IMR-90 (cell line): ENCODE measurements around the gene TTC8. TPM values are rescaled to one million over a fixed set of nuclear protein-coding genes. Genes with fewer than 3 reads are reported as not detected.

ENCODE experiments used
- ATAC-seq: fragments of 200-7000 bp; cut with Tn5 transposase; 2 replicates; pipeline ENCODE4 v1.9.1; 2020; ENCODE audit warnings: low read depth, mild to moderate bottlenecking, moderate library complexity
- BruUV-seq: library from RNA; stranded (reverse); fragments of 400-500 nt; replicated peaks from 2 replicates; lab custom pipeline; 2021; lab: Mats Ljungman, UMichigan
- CTCF ChIA-PET: fragments of 300-600 bp; formaldehyde crosslinking; extraction: SDS; loops from one replicate; lab custom pipeline; 2021; ENCODE audit warnings: antibody characterized with exemption; lab: Yijun Ruan, JAX
- POLR2A ChIA-PET: fragments of 300-600 bp; sonication (Branson Sonifier 250); formaldehyde crosslinking; loops from one replicate; lab custom pipeline; 2022; ENCODE audit warnings: antibody characterized with exemption; ENCODE audit not compliant: unreplicated experiment; lab: Charles Lee
- DNase-seq: peaks from one replicate; pipeline ENCODE4 v3.0.0; 2013
- H2AFZ ChIP-seq: replicated peaks from 2 replicates; pipeline ENCODE3; 2013; ENCODE audit warnings: low read length, mild to moderate bottlenecking; ENCODE audit not compliant: poor library complexity
- H2AK5ac ChIP-seq: 2 replicates; pipeline ENCODE4 v1.6.1; 2013; ENCODE audit warnings: low read depth, low read length, inconsistent platforms
- H2AK9ac ChIP-seq: replicated peaks from 2 replicates; pipeline ENCODE3; 2013; ENCODE audit warnings: mild to moderate bottlenecking, low read depth, low read length, moderate library complexity; ENCODE audit not compliant: poor library complexity
- H2BK120ac ChIP-seq: 2 replicates; pipeline ENCODE4 v1.6.1; 2013; ENCODE audit warnings: low read depth, low read length, inconsistent platforms
- H2BK15ac ChIP-seq: 3 replicates; pipeline ENCODE4 v1.6.1; 2013; ENCODE audit warnings: low read depth, low read length, inconsistent platforms
- H2BK20ac ChIP-seq: 2 replicates; pipeline ENCODE4 v1.6.1; 2013; ENCODE audit warnings: low read depth, mild to moderate bottlenecking, inconsistent platforms, low read length, moderate library complexity
- H2BK5ac ChIP-seq: 2 replicates; pipeline ENCODE4 v1.6.1; 2013; ENCODE audit warnings: mild to moderate bottlenecking, low read depth, low read length, inconsistent platforms; ENCODE audit not compliant: poor library complexity, severe bottlenecking
- H3K14ac ChIP-seq: replicated peaks from 2 replicates; pipeline ENCODE4 v1.6.1; 2013; ENCODE audit warnings: low read depth, low read length, inconsistent platforms
- H3K18ac ChIP-seq: 2 replicates; pipeline ENCODE4 v1.6.1; 2013; ENCODE audit warnings: low read depth, low read length, control low read depth
- H3K23ac ChIP-seq: 2 replicates; pipeline ENCODE4 v1.6.1; 2013; ENCODE audit warnings: low read depth, low read length, inconsistent platforms
- H3K27ac ChIP-seq: 2 replicates; pipeline ENCODE4 v1.5.1; 2013; ENCODE audit warnings: mild to moderate bottlenecking, control low read depth, low read length; ENCODE audit not compliant: insufficient read depth
- H3K27me3 ChIP-seq: 2 replicates; pipeline ENCODE4 v1.6.1; 2013; ENCODE audit warnings: low read length; ENCODE audit not compliant: control insufficient read depth, insufficient read depth
- H3K36me3 ChIP-seq: 2 replicates; pipeline ENCODE4 v1.6.1; 2013; ENCODE audit warnings: low read length, mixed read lengths; ENCODE audit not compliant: control insufficient read depth, insufficient read depth
- H3K4ac ChIP-seq: 2 replicates; pipeline ENCODE4 v1.6.1; 2013; ENCODE audit warnings: low read depth, low read length, inconsistent platforms
- H3K4me1 ChIP-seq: 2 replicates; pipeline ENCODE4 v1.6.1; 2013; ENCODE audit warnings: low read length, mixed read lengths; ENCODE audit not compliant: control insufficient read depth, insufficient read depth
- H3K4me2 ChIP-seq: 2 replicates; pipeline ENCODE4 v1.6.1; 2013; ENCODE audit warnings: low read depth, mild to moderate bottlenecking, control low read depth, low read length, moderate library complexity
- H3K4me3 ChIP-seq: 2 replicates; pipeline ENCODE4 v1.5.1; 2013; ENCODE audit warnings: low read depth, mild to moderate bottlenecking, control low read depth, low read length, moderate library complexity; ENCODE audit not compliant: insufficient read depth
- H3K56ac ChIP-seq: 2 replicates; pipeline ENCODE4 v1.6.1; 2013; ENCODE audit warnings: low read length, inconsistent platforms; ENCODE audit not compliant: insufficient read depth; ENCODE audit errors: extremely low read depth
- H3K79me1 ChIP-seq, 2 experiments: 2 replicates each; pipeline ENCODE4 v1.6.1; 2013; ENCODE audit warnings: low read length in 2 of 2, inconsistent platforms in 1 of 2, low read depth in 1 of 2
- H3K9ac ChIP-seq: 2 replicates; pipeline ENCODE4 v1.6.1; 2013; ENCODE audit warnings: low read depth, low read length, control low read depth
- H3K9me1 ChIP-seq: 2 replicates; pipeline ENCODE4 v1.6.1; 2013; ENCODE audit warnings: low read length, inconsistent platforms; ENCODE audit not compliant: insufficient read depth
- H3K9me3 ChIP-seq: 2 replicates; pipeline ENCODE4 v1.6.1; 2013; ENCODE audit warnings: low read length; ENCODE audit not compliant: control insufficient read depth, insufficient read depth
- H4K20me1 ChIP-seq: 2 replicates; pipeline ENCODE4 v1.6.1; 2013; ENCODE audit warnings: low read length, inconsistent platforms; ENCODE audit not compliant: insufficient read depth
- H4K5ac ChIP-seq: 2 replicates; pipeline ENCODE4 v1.6.1; 2013; ENCODE audit warnings: mild to moderate bottlenecking, low read depth, low read length, control low read depth
- H4K8ac ChIP-seq, 2 experiments: 2 replicates each; pipeline ENCODE4 v1.6.1; 2013; ENCODE audit warnings: low read depth in 2 of 2, low read length in 2 of 2, control low read depth in 1 of 2, inconsistent platforms in 1 of 2
- H4K91ac ChIP-seq: 2 replicates; pipeline ENCODE4 v1.6.1; 2013; ENCODE audit warnings: low read depth, low read length, inconsistent platforms; ENCODE audit not compliant: insufficient read depth
- BHLHE40 ChIP-seq: fragments of 150-350 bp; IDR thresholded peaks from 2 replicates; pipeline ENCODE4 v1.6.1; 2016; ENCODE audit warnings: mild to moderate bottlenecking, low read depth, low read length
- ELK1 ChIP-seq: fragments of 150-350 bp; IDR thresholded peaks from 2 replicates; pipeline ENCODE4 v1.6.1; 2016; ENCODE audit warnings: low read depth, mild to moderate bottlenecking, low read length, moderate library complexity, borderline replicate concordance
- NFE2L2 ChIP-seq: fragments of 150-350 bp; IDR thresholded peaks from 2 replicates; pipeline ENCODE4 v1.6.1; 2016; ENCODE audit warnings: low read depth, mild to moderate bottlenecking, low read length
- POLR2A ChIP-seq: IDR thresholded peaks from 2 replicates; pipeline ENCODE4 v1.6.1; 2012; ENCODE audit warnings: mild to moderate bottlenecking, low read depth, low read length
- RAD21 ChIP-seq: IDR thresholded peaks from 2 replicates; pipeline ENCODE4 v1.6.1; 2012; ENCODE audit warnings: low read length, improper control_type of control experiment
- RCOR1 ChIP-seq: IDR thresholded peaks from 2 replicates; pipeline ENCODE4 v1.6.1; 2012; ENCODE audit warnings: mild to moderate bottlenecking, low read length, improper control_type of control experiment; ENCODE audit not compliant: insufficient replicate concordance
- SMC3 ChIP-seq: fragments of 150-350 bp; IDR thresholded peaks from 2 replicates; pipeline ENCODE4 v1.6.1; 2016; ENCODE audit warnings: low read depth, mild to moderate bottlenecking, antibody characterized with exemption, low read length, moderate library complexity
- WGBS, 2 experiments: methylation state at CpG; one replicate each; pipeline versions ENCODE4 v1.1.5 to v1.1.7; 2013; ENCODE audit warnings: missing lambda C conversion rate in 2 of 2; ENCODE audit not compliant: insufficient read length in 1 of 2; ENCODE audit errors: extremely low coverage in 2 of 2; 5-methylcytosine and 5-hydroxymethylcytosine counted together
- dilution Hi-C: fragments of 300-500 bp; cut with HindIII; formaldehyde crosslinking; loops from one replicate; pipeline ENCODE4 v1.14.3; 2018; ENCODE audit warnings: low sequenced_read_pairs; ENCODE audit not compliant: unreplicated experiment
- in situ Hi-C: fragments of 300-500 bp; cut with MboI; formaldehyde crosslinking; loops from 3 replicates; pipeline ENCODE4 v1.14.3; 2019; ENCODE audit warnings: low sequenced_read_pairs, inconsistent platforms, mixed read lengths
- intact Hi-C: fragments of 100-400 bp; cut with micrococcal nuclease; formaldehyde crosslinking; loops from 2 replicates; pipeline ENCODE4 v1.10.0; 2022
- polyA plus RNA-seq, 3 experiments: library from polyadenylated mRNA; depleted of rRNA; stranded (reverse); fragments of >200 nt; gene quantifications; 2 replicates each; pipeline ENCODE4 v1.2.3, GENCODE V29; 2012; ENCODE audit warnings: low replicate concordance in 1 of 3
- total RNA-seq: library from RNA; depleted of rRNA; stranded (reverse); fragments of >200 nt; gene quantifications from 2 replicates; pipeline ENCODE4 v1.2.3, GENCODE V29; 2012

The TTC8 gene
- total and polyA plus RNA-seq, 2 of the 4 experiments (the other 2 are of a cell fraction), result 48.9 to 84.2 TPM

- Histone ChIP-seq H4K5ac (no peak overlapping the region), H2BK120ac (peak overlapping the region; percentile 64), H2AFZ (peak overlapping the region; percentile 99), H3K56ac (0 out of 2 replicates have a peak overlapping the region, but pooled peaks have one; percentile 21), H3K23ac (peak overlapping the region; percentile 94), H4K8ac (peak overlapping the region; percentile 40 to 72; a peak in 2 of 4 replicates), H3K9me1 (peaks cover 3% of the 10 kb centered on the region; the same call in 1 of the 2 replicates), H3K36me3 (no peaks in the 10 kb centered on the region), H2AK5ac (no peak overlapping the region; the same call in 1 of the 2 replicates), H3K9me3 (no peaks in the 10 kb centered on the region), H3K4ac (peak overlapping the region; percentile 85), H2BK15ac (no peak overlapping the region; the same call in 2 of the 3 replicates), H3K27ac (peak overlapping the region; percentile 39; the same call in 1 of the 2 replicates), H3K4me2 (peak overlapping the region; percentile 76), H3K14ac (peak overlapping the region; percentile 90), H3K9ac (peak overlapping the region; percentile 53; the same call in 1 of the 2 replicates), H2BK5ac (peak overlapping the region; percentile 75), H3K4me1 (0 out of 2 replicates have a peak, but pooled peaks cover 1% of the 10 kb centered on the region), H4K20me1 (no peaks in the 10 kb centered on the region), H2AK9ac (peak overlapping the region; percentile 93), H3K18ac (peak overlapping the region; percentile 2; the same call in 1 of the 2 replicates), H3K27me3 (no peaks in the 10 kb centered on the region; the same call in 1 of the 2 replicates), H3K4me3 (peak overlapping the region; percentile 91), H2BK20ac (peak overlapping the region; percentile 35), H4K91ac (0 out of 2 replicates have a peak overlapping the region, but pooled peaks have one; percentile 20), H3K79me1 (peaks cover 0 to 24% of the 10 kb centered on the region in 2 experiments; a peak in 2 of 4 replicates)
- 4% methylated on average over 19 of the region's 52 CpGs; no CpG with 5 or more reads in 1 of the 2 experiments for WGBS, 2 experiments
- ChIA-PET POLR2A (no interaction called here), CTCF (interaction anchor here (0.5 to 1.4 kb wide), 4 partner anchors 27 to 231 kb away, joined by 4 to 8 read pairs (median 4); no protein-coding TSS in a partner anchor)
- BruUV-seq, result no TSS peak
- TF ChIP-seq SMC3, result no peak
- TF ChIP-seq RAD21, result no peak
- TF ChIP-seq NFE2L2, result no peak
- no peak for TF ChIP-seq POLR2A
- TF ChIP-seq BHLHE40, result no peak
- TF ChIP-seq ELK1, result no peak
- TF ChIP-seq RCOR1, result no peak
- in situ Hi-C loops, result no loop called here
- intact Hi-C loops, result loop anchor here (1.0 to 2.0 kb wide), 3 partner anchors 27 to 203 kb away; no protein-coding TSS in a partner anchor
- ATAC-seq, result peak; percentile 2; the same call in 1 of the 2 replicates
- dilution Hi-C loops, result no loop called here
- no peak for DNase-seq
Measured at GRCh38 chr14:88791629-88792472, 32.6 kb upstream of the TTC8 start.
